ENCODE measurements around the gene FHL2.
A peak's percentile ranks its signal among the peaks of the same experiment; 100 is the strongest.

Gene FHL2

DNA sequence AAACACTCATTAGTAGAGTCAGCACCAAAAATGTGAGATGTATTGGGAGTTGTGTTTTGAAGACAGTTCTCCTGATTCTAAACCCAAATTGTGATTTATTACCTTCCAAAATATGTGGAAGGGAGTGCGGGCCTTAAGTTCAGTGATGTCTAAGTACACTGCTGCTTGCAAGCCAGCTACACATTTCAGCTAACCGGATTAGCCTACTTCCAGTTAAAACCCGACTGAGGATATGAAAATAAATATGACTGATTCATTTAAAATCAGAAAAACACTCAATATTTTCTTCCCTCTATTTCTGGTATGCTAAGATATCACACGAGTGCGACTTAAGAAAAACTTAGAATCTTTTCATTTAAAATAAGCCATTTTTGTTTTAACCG lies 907 bp downstream of the FHL2 start:
- no peak for DNase-seq (ENCODE audit: low read depth, low spot score)

DNA sequence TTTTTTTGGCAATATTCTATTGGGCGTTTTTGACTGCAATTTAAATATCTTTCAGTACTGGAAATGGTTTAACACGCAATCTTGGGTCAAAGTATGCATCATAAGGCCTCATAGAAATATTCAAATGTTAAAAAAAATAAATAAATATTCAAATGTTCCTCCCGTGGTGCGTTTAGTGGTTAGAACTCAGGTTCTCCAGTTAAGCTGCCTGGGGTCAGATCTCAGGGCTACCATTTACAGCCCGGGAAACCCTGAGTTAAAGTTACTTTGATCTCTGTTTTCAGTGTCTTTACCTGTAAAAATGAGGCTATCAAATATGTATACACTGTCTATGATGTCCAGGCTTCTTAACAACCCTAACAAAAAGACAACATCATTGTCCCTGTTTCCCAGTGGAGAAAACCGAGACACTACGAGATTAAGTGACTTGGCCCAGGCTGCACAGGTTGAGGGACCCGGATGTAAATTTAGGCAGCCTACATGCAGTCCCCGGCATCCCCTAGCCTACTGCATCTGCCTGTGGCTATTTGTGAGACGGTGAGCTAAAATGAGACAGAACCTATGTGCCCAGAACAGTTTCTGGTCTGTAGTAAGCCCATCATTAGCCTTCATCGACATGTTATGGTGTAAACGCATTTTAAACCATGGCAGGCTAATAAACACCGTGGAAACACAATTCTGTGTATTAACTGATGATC lies 1.7 kb downstream of the FHL2 start:
- no peak for DNase-seq (ENCODE audit: low read depth, low spot score)

DNA sequence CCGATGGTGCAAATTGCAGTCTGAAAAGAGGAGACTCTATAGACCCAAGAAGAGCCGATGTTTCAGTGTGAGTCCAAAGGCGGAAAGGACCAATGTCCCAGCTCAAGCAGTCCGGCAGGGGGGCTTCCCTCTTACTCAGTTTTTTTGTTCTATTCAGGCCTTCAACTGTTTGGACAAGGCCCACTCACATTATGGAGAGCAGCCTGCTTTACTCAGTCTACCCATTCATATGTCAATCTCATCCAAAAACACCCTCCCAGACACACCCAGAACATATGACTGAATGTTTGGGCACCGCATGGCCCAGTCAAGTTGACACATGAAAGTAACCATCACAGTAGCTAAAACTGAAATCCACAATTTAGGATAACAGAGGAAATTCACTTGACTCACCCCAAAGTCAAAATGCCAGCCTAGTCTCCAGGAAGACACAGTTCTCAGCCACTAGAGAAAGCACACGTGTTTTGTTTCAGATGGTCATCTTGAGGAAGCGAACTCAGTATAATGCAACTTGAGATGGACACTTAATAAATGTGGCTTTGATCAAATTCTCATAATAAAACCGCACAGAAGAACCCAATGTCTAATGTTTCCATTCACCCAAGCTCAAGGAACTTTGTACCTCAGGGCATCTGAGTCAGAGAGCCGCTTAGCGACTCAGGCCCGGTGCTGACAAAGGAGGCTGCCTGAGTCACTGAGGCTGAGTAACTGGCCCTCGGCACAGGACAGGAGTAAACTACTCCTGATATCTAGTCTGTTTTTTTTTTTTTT lies 2.4 kb downstream of the FHL2 start:
- DNase-seq (ENCODE audit: low read depth, low spot score), result peak; percentile 14

DNA sequence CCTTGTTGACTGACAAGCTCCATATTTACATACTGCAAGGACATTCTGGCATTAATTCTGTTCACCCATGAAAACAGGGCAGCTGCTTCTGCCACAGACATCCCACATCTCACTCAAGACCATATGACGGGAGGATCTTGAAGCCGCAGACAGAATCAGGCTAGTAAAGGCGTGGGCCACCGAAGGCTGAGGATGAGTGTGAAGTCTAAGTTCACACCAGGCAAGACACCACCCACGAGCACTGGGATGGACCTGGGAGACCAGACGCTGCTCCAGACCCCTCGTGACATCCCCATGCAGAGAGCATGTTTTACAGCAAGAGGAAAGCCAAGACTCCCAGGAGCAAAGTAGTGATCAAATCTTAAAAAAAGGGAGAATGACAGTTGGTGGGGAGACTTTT lies 3.2 kb downstream of the FHL2 start:
- DNase-seq (ENCODE audit: low read depth, low spot score), result no peak

DNA sequence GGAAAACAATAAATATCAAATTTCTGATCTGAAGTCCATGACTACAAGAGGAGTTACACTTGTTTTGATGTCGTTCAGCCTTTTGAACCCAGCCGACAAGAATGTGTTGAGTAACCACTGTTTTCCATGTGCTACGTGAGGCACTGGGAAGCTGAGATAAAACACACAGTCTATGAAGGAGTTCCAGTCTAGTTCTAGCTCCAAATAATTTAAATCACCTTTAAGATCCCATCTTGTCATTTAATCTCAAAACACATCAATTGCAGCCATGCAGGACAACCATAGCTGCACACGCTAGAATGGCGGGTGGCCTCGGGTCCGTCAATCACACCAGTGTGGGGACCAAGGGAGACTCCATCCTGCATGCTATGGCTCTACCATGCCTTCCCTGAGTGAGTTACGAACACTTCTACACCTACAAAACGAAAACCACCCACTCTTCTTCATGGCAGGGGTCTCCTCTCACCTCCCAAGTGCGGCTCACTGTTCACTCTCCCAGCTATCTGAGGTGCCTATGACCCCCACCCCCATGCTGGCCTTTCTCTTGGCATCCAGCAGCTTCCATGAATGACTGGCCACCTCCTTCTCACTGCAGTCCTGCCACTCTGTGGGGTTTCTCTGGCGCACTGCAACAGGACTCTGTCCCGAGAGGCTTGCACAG lies 3.8 kb downstream of the FHL2 start:
- no peak for DNase-seq (ENCODE audit: low read depth, low spot score)

DNA sequence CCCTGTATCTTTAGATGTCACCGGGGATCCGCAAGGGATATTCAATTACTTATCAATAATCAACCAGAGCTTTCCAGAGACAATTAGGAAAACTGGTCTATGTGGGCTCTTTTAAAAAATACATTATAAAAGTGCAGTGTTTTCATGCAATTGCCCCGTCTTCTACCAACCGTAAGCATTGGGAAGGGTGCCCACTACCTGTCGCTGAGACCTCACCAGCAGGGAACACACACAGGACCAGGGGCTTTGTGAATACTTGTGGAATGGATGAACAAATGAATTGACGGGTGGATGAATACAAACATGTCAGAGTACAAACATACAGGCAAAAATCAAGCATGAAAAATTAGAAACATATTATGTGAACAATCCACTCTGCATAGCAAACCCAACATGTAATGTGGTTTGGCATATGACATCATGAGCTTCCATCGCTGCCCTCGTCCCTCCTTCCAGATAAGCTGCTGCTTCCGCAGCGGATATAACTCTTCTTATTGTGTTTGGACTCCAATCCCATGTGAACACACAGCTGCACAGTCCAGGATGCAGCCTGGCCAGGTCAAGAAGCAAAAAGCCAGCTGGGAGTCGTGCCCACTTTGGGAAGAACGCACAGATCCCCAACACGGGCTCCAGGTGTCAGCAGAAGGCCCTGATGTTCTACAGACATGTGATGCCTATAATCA lies 5.3 kb downstream of the FHL2 start:
- no peak for DNase-seq (ENCODE audit: low read depth, low spot score)

DNA sequence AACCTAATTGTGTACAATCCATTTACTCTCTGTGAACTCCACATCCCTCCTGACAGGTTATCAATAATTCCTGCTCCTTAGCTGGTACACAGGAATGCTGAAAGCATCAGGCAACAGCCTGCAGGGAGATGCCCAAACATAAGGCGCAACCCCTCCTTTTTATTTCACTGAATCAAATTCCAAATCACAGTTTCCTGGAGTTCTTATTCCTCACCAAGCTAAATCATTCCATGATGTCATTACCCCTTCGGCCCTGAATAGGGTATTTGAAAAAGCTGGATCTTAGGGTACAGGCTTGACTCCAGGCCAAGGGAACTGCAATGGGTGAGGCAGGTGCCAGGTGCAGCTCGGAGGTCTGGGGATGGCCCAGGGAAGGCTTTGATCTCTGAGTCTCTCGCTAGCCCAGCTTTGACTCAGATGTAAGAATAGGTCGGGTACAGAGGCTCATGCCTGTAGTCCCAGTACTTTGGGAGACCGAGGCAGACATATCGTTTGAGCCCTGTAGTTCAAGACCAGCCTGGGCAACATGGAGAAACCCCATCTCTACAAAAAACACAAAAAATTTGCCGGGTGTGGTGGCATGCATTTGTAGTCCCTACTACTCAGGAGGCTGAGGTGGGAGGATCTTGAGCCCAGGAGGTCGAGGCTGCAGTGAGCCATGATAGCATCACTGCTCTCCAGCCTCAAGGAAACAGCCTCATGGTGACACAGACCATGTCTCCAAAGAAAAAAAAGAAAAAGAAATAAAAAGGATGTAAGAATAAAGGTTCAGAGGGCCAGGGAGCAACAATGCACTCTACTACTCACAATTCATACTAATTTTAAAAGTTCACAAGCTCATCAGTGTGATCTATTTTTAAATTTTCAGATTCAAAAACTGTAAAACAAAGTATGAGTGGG lies 6.8 kb downstream of the FHL2 start:
- no peak for DNase-seq (ENCODE audit: low read depth, low spot score)

DNA sequence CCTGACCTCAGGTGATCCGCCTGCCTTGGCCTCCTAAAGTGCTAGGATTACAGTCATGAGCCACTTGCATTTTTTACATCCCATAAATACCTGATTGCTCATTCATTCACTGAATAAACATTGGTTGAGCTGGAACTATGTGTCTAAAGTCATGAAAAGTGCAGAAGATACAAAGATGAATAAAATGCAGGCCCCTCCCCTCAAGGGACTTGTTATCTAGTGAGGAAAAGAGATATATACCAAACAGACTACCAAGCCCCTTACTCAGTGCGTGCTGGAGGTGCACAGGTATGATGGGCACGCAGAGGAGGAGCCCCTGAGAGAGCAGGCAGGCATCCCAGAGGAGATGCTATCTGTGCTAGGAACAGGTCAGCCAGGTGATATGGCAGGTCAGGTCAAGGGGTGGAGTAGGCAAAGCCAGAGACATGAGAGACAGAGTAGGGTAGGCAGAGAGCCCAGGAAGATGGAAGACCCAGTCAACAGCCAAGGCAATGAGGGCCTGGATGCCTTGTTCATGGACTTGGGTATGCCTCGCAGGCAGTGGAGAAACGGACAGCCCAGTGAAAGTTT lies 7.7 kb downstream of the FHL2 start:
- DNase-seq (ENCODE audit: low read depth, low spot score), result no peak

DNA sequence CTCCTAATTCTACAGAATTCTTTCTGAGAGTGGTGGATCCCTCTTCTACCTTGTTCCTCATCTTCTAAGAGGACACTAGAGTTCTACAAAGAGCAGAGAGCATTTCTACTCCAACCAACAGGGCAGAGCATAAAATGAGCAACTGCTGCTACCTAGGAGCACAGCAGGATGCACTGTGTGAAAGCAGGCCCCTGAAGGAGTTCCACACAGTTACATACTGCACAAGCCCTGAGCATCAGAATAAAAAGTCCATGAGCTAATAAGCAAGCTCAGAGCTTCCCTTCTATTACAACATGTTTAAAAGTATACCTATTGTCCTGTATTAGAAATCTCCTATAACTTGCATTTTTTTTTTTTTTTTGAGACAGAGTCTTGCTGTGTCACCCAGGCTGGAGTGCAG lies 8.4 kb downstream of the FHL2 start:
- no peak for DNase-seq (ENCODE audit: low read depth, low spot score)

DNA sequence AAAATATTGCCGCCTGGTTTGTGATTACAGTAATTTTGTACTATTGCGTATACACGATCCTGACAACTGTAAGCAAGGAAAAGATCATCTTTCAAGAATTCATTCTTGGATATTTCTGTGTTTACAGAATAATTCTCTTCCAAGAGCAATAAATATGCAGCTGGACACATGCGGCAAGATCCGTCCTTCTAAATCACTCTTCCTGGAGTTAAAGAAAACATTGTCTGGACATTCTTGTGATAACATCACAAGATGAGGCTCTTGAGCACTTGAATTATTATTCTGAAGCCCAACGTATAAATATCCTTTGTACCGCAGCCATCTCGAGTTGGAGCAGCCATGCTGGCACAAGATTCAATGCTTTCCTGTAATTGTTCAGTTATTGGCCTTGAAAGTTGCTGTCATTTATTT lies 9.9 kb downstream of the FHL2 start:
- DNase-seq (ENCODE audit: low read depth, low spot score), result no peak

DNA sequence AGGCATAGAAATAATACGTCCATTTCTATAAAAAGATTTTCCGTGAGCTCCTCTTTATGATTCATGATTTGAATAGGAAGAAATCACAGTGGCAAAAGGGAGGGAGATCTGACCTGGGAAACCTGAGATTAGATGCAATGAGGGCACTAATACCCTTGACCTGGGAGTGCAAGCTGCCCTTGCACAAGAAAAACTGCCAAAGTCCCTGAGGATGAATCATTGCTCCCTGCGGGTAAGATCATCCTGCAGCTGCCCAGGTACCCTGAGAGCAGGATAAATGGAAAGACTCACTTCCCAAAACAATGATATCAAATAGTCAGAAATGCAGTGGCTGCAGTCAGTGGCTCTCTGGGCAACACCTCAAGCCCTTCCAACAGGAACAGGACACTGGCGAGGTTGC lies 11.6 kb downstream of the FHL2 start:
- DNase-seq (ENCODE audit: low read depth, low spot score), result no peak

DNA sequence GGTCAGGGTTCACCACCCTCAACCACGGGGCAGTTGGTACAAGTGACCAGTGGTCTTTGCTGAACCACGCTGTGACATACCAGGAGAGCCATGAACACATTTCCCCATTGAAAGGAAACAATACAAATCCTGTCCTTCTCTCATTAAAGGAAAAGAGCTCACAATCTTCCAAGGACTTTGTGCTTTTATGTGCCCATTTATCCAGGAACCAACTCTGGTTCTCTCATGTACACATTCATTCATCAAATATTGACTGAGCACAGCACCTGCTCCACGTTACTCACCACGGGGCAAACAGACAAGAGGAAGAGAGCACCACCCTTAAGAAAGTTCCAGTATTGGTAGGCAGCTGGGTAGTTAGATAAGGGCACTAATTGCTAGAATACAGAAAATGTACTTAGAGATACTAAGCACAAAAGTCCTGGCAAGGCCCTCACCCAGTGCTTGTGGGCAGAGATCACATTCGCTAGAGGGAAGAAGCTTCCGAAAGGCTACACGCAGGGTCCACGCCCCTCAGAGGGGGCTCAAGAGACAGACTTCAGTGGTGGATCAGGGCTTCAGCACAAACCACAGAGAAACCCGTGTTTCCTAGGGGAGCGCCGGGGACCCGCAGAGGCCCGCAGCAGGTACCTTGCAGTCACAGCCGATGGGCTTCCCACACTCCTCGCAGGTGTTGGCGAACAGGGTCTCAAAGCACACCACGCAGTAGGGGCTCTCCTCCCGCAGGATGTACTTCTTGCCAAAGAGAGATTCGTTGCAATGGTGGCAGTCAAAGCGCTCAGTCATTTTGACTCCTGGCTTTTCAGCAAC lies 12.9 kb downstream of the FHL2 start:
- no peak for DNase-seq (ENCODE audit: low read depth, low spot score)

DNA sequence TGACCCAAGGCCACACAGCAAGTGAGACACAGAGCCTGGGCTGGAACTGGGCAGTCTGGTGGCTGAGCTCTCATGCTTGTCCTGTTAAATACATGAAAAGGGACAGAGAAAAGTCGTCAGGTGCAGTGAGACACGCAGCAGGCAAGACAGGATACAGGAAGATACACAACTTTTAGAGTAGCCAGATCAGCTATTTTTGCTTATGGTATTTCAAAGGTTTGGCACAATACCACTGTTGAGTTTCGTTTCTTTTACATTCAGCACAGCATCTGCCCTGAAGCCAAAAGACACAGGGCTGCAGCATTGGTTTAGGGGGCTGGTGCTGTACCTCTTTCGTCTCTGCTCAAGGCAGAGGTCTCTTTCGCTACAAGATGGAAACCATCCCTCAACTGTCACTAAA lies 14.0 kb downstream of the FHL2 start:
- DNase-seq (ENCODE audit: low read depth, low spot score), result no peak

DNA sequence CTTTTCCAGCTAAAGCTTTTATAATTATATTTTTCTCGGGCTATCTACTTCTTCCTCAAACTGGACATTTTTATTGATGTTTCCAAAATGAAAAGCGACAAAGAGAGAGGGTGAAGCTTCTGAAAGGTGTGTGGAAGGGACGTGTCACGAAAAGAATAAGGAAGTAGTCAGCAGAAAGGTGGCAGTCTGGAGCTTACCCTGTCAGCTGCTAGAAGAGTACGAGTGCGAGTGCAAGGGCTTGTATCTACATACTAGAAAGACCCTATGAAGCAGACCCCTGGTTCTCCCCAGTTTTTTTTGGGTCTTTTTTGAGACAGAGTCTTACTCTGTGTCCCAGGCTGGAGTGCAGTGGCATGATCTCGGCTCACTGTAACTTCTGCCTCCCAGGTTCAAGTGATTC lies 14.6 kb downstream of the FHL2 start:
- no peak for DNase-seq (ENCODE audit: low read depth, low spot score)

DNA sequence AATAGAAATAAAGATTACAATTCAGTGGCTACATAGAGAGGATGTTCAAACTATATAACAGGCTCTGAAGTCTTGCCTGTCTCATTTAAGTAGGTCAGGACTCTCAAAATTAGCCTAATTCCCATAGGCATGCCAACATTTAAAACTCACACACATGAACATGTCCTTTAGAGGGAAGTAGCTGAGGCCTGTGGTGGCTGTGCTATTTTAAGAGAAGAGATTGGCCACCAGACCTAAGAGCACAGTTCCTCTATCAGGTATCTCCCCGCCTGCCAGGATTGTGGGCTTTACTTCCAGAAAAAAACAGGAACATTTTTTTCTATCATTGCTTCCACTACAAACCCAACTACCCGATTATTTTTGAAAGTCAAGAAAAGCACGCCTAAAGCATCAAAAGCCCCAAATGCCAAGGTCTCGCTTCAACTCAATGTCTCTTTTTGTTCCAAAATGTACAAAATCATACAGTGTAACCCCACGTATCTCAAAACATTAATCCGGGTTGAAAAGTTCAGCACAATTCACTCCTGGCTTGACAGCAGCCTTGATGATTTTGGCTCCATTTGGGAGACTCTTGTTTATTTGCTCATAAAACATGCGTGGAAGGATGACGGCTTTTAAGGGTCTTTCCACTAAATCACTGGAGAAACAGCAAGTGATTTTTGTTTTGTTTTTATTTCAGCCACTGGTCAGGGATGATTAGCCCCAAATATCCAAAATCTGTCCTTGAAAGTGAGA lies 15.3 kb downstream of the FHL2 start:
- no peak for DNase-seq (ENCODE audit: low read depth, low spot score)

DNA sequence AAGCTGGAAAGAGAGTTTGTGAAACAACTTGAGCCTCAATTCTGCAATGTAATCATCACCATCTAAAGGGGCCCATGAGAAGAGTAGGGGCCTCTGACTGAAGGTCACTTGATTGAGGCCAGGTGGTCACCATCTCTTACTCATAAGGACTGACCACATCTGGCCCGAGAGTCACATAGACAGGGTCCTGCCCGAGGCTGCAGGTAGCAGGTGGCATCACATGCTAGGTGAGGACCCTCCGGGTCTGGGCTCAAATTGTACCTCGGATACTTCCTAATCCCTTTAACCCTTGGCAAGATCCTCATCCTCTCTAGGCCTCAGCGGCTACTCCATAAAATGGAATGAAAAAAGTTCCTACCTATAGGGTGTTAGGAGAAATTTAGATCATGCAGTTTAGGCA lies 16.7 kb downstream of the FHL2 start:
- DNase-seq (ENCODE audit: low read depth, low spot score), result no peak

DNA sequence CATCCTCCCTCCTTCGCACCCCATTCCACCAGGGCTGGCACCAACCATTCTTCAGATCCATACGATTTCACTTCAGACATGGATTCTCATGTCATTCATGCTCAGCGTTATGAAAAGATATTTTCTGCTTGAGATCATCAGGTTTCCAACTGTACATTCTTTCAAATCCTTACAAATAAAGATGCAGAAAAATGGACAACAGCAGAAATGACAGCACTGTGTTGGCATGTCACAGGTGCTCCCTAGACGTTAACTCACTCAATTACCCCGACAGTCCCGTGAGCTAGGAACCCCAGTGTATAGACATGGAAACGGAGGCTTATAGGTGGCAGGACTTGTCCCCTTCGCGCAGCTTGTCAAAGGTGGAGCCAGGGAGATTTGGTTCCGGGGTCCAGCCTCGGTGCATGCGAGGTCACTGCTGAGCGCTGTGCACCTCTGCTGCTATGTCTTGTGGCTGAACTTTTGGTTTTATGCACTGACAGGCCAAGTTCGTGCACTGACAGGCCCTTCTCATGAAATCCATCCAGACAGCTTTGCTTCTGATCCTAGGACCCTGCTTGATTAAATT lies 17.7 kb downstream of the FHL2 start:
- no peak for DNase-seq (ENCODE audit: low read depth, low spot score)

DNA sequence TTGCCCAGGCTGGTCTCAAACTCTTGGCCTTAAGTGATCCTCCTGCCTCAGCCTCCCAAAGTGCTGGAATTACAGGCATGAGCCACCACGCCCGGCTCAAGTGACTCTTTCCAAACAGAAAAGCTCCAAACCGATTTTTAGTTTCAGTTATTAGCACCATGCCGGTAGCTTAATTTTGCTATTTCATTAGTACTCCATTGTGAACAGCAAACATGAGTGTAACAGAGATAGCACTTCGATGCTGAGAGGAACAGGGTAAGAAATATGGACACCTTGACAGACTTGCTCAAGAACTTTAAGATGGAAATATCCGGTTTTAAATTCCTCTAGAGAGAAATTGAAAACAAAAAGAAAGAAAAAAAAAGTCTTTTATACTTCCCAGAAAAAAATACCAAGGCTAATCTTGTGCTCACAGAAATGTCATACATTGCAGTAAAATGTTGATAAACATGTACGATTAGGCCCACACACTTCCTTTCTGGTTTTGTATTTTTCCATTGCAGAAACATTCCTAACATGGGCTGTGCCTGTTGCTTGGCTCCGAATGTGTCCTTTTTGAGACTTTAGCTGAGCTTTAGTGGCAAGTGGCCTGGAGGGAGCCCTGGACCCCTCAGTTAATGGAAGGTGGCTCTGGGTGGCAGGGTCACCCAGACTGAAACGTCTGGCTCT lies 18.3 kb downstream of the FHL2 start:
- no peak for DNase-seq (ENCODE audit: low read depth, low spot score)
